ENCODE data around the gene ANO2.

DNA sequence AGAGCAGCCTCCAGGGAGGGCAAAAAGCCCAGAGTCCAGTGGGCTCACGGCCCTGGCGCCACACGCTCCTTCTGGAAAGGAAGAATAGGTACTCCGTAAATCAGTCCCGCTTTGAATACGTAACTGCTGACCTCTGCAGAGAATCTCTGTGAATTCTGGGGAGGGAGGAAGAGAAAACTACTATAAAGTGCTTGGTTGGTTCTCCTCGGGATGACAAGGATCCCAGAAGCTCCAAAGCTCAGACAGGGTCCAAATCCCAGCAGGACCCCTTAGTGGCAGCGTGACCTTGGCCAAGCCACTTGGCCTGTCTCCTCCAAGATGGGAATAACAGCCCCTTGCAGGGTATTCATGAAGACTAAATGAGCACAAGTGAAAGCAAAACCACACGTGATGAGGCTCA lies 31.7 kb downstream of the ANO2 start:
- no peak for TF ChIP-seq POLR2A (IDR thresholded peaks at IDR 0.05; ENCODE audit: low read length)
- TF ChIP-seq GATA1 (IDR thresholded peaks at IDR 0.05; ENCODE audit: low read depth, low read length): no peak
